Kidney (tissue), 22 donors: ENCODE measurements around the gene DHDH. TPM values are rescaled to one million over a fixed set of nuclear protein-coding genes. Genes with fewer than 3 reads are reported as not detected.
A peak's percentile ranks its signal among the peaks of the same experiment; 100 is the strongest.
"Not testable (repeated sequence)": the region's sequence is repeated elsewhere in the genome, so short reads cannot be mapped to it uniquely, and the experiment has no call there.

ENCODE experiments used
- DNase-seq, 5 donors: peaks; one replicate each; pipeline ENCODE4 v3.0.0-alpha.2; 2013 to 2020
- FAIRE-seq: peaks from 2 replicates; lab custom pipeline; 2012; peaks lifted over from hg19 to GRCh38; lab: Jason Lieb, UNC
- H3K27ac ChIP-seq, 2 donors: one replicate each; pipeline ENCODE4 v1.7.0; 2013; ENCODE audit warnings: low read depth in 2 of 2, low read length in 2 of 2, inconsistent platforms in 1 of 2
- H3K27me3 ChIP-seq: one replicate; pipeline ENCODE4 v1.7.1; 2013; ENCODE audit warnings: low read length, inconsistent platforms; ENCODE audit not compliant: control insufficient read depth, insufficient read depth
- H3K36me3 ChIP-seq, 3 donors: one replicate each; pipeline versions ENCODE4 v1.7.0 to v1.7.1; 2013; ENCODE audit warnings: low read length in 3 of 3, control low read depth in 1 of 3, inconsistent platforms in 1 of 3; ENCODE audit not compliant: insufficient read depth in 3 of 3, control insufficient read depth in 2 of 3
- H3K4me1 ChIP-seq, 3 donors: one replicate each; pipeline versions ENCODE4 v1.7.0 to v1.7.1; 2013; ENCODE audit warnings: low read length in 3 of 3, inconsistent platforms in 1 of 3, low read depth in 1 of 3; ENCODE audit not compliant: control insufficient read depth in 2 of 3, insufficient read depth in 2 of 3
- H3K4me3 ChIP-seq, 3 donors: one replicate each; pipeline versions ENCODE4 v1.7.0 to v1.8.1; 2013; ENCODE audit warnings: low read length in 3 of 3, control low read depth in 1 of 3, inconsistent platforms in 1 of 3
- H3K9ac ChIP-seq, 3 donors: one replicate each; pipeline versions ENCODE4 v1.7.0 to v1.7.1; 2013; ENCODE audit warnings: low read length in 3 of 3, control low read depth in 1 of 3, inconsistent platforms in 1 of 3
- H3K9me3 ChIP-seq, 3 donors: one replicate each; pipeline versions ENCODE4 v1.7.0 to v1.7.1; 2013; ENCODE audit warnings: low read length in 3 of 3, control low read depth in 1 of 3, inconsistent platforms in 1 of 3; ENCODE audit not compliant: control insufficient read depth in 2 of 3, insufficient read depth in 1 of 3
- intact Hi-C: fragments of 100-400 bp; cut with DNase I; formaldehyde crosslinking; loops from one replicate; pipeline ENCODE4 v1.11.1; 2022
- long read RNA-seq, 10 donors: library from polyadenylated mRNA in 1 of 10; unstranded in 1 of 10; transcript quantifications; one replicate each; pipeline ENCODE4 v2.0.0 and lab custom pipeline, GENCODE V29; 2021 to 2026
- polyA plus RNA-seq: library from polyadenylated mRNA; stranded (reverse); fragments of 350-450 nt; fragmentation: Illumina TruSeq; extraction: RNeasy Lipid Tissue Mini Kit (QIAGEN cat#74804); gene quantifications from one replicate; pipeline ENCODE4 v1.2.3, GENCODE V29; 2014; ENCODE audit warnings: low read depth, low replicate concordance; ENCODE audit not compliant: insufficient read depth
- total RNA-seq: library from RNA; stranded (reverse); fragmentation: NEBNext Ultra II Directional; extraction: Animal tissue kit (Norgen Biotek cat#: 25700); gene quantifications from one replicate; pipeline ENCODE4 v1.2.1, GENCODE V29; 2021
- TF ChIP-seq, protein P1 (sequence below): IDR thresholded peaks from 3 replicates; pipeline ENCODE4 v1.5.1; 2012; ENCODE audit warnings: mild to moderate bottlenecking, moderate library complexity, borderline replicate concordance; ENCODE audit not compliant: insufficient read depth; ENCODE audit errors: extremely low read depth
- donor health status: control.
- donor health status: control.
- donor health status: control.
- donor health status: control.
- donor health status: control.
- donor health status: DM: yes; HTN: yes; CAD: no.
- donor health status: Normal renal cell carcinoma (clear cell type).

The DHDH gene
- total RNA-seq (0.60 TPM), polyA plus RNA-seq (26.3 TPM)
- long read RNA-seq, donor 1, transcript DHDH-201 (7 exons, 1,081 nt) = major isoform, 5 of 5 reads
- long read RNA-seq, donor 1, partial matches to known transcripts = 0 of 5 reads
- long read RNA-seq, donor 1, other reads (novel, unspliced or antisense) = 0 of 5 reads
- long read RNA-seq, donor 2, partial matches to known transcripts = 0 of 3 reads
- long read RNA-seq, donor 2, other reads (novel, unspliced or antisense) = 0 of 3 reads
- long read RNA-seq, donor 3, transcript DHDH-201 (7 exons, 1,081 nt) = major isoform, 5 of 5 reads
- long read RNA-seq, donor 3, partial matches to known transcripts = 0 of 5 reads
- long read RNA-seq, donor 3, other reads (novel, unspliced or antisense) = 0 of 5 reads
- long read RNA-seq, donor 4, partial matches to known transcripts = 0 of 3 reads
- long read RNA-seq, donor 4, other reads (novel, unspliced or antisense) = 0 of 3 reads
- long read RNA-seq, donor 5, partial matches to known transcripts = 0 of 1 reads
- long read RNA-seq, donor 5, other reads (novel, unspliced or antisense) = 0 of 1 reads
- long read RNA-seq, donor 6, partial matches to known transcripts = 0 of 2 reads
- long read RNA-seq, donor 6, other reads (novel, unspliced or antisense) = 0 of 2 reads
- long read RNA-seq, donor 7, partial matches to known transcripts = 0 of 1 reads
- long read RNA-seq, donor 7, other reads (novel, unspliced or antisense) = 0 of 1 reads
- long read RNA-seq, donor 8, partial matches to known transcripts = 0 of 3 reads
- long read RNA-seq, donor 8, other reads (novel, unspliced or antisense) = 0 of 3 reads
- long read RNA-seq, donor 9, partial matches to known transcripts = 0 of 4 reads
- long read RNA-seq, donor 9, other reads (novel, unspliced or antisense) = 0 of 4 reads
- long read RNA-seq, donor 10, transcript DHDH-201 (7 exons, 1,081 nt) = major isoform, 5 of 6 reads
- long read RNA-seq, donor 10, partial matches to known transcripts = 0 of 6 reads
- long read RNA-seq, donor 10, other reads (novel, unspliced or antisense) = 0 of 6 reads

DNA sequence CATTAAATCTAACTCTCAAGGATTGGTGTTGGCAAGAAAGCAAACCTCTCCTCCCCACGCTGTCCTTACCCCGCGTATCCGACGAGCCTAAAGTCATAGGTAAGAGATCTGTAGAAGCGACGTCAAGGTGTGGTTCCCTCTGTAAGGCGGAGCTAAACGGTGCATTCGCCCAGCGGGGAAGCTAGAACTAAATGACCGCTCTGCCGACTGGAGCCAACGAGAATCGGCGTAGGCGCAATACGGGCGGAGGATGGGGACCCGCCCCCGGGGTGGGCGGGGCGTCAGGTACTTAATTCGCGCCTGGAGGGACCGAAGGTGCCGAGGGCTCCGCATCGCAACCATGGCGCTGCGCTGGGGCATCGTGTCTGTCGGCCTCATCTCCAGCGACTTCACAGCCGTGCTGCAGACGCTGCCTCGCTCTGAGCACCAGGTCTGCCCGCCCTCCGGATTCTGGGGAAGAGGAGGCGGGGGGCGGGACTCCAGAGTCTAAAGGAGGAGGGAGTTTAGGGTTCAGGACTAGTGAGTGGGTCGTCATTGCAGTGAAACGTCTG is at the start of gene DHDH:
Gene DHDH (plus strand): TSS at position 318 of the 551 bp plus-strand sequence. CDS start 23 bp downstream, at position 341.
- Histone ChIP-seq H3K4me3 (peak within 1 kb of the TSS; percentile 51 to 68 (median 57)), H3K27ac (peak within 1 kb of the TSS in 1 of 2 donors; percentile 4), H3K9ac (peak within 1 kb of the TSS in 2 of 3 donors; percentile 16 to 50), H3K9me3 (no peaks in the 10 kb centered on the region), H3K27me3 (no peaks in the 10 kb centered on the region), H3K4me1 (peaks cover 0 to 5% (median 0%) of the 10 kb centered on the region in 3 donors), H3K36me3 (no peaks in the 10 kb centered on the region)
- DNase-seq (peak; percentile 87 to 94 (median 90)), FAIRE-seq (no peak)
- intact Hi-C loops = no loop called here
- TF ChIP-seq, protein P1, sequence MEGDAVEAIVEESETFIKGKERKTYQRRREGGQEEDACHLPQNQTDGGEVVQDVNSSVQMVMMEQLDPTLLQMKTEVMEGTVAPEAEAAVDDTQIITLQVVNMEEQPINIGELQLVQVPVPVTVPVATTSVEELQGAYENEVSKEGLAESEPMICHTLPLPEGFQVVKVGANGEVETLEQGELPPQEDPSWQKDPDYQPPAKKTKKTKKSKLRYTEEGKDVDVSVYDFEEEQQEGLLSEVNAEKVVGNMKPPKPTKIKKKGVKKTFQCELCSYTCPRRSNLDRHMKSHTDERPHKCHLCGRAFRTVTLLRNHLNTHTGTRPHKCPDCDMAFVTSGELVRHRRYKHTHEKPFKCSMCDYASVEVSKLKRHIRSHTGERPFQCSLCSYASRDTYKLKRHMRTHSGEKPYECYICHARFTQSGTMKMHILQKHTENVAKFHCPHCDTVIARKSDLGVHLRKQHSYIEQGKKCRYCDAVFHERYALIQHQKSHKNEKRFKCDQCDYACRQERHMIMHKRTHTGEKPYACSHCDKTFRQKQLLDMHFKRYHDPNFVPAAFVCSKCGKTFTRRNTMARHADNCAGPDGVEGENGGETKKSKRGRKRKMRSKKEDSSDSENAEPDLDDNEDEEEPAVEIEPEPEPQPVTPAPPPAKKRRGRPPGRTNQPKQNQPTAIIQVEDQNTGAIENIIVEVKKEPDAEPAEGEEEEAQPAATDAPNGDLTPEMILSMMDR = no peak

DNA sequence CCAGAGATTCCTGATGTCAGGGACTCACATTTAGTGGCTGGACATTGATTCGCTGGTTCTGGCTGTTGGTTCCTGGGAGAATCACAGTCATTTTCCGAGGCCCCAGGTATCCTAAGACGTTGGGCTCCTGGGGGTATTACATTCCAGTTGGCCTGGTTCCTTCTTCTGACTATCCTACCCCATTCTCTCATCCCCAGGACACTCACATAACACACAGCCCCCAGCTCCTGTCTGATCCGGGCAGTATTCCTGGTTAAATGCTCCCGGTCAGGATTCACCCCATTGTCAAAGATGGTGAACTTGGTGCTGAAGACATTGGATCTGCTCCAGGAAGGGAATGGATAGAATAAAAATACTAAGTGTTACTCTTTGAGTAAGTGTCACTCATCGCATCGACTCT is 49.8 kb upstream of the DHDH start:
- no peak overlapping the region for H3K27ac ChIP-seq
- no peaks in the 10 kb centered on the region for H3K9me3 ChIP-seq
- H3K9ac ChIP-seq = no peak overlapping the region
- no peaks in the 10 kb centered on the region for H3K27me3 ChIP-seq
- TF ChIP-seq, protein P1 = no peak
- FAIRE-seq = no peak
- DNase-seq = no peak
- no peaks in the 10 kb centered on the region for H3K36me3 ChIP-seq
- no peak overlapping the region for H3K4me3 ChIP-seq
- intact Hi-C loops = no loop called here
- H3K4me1 ChIP-seq = no peaks in the 10 kb centered on the region

DNA sequence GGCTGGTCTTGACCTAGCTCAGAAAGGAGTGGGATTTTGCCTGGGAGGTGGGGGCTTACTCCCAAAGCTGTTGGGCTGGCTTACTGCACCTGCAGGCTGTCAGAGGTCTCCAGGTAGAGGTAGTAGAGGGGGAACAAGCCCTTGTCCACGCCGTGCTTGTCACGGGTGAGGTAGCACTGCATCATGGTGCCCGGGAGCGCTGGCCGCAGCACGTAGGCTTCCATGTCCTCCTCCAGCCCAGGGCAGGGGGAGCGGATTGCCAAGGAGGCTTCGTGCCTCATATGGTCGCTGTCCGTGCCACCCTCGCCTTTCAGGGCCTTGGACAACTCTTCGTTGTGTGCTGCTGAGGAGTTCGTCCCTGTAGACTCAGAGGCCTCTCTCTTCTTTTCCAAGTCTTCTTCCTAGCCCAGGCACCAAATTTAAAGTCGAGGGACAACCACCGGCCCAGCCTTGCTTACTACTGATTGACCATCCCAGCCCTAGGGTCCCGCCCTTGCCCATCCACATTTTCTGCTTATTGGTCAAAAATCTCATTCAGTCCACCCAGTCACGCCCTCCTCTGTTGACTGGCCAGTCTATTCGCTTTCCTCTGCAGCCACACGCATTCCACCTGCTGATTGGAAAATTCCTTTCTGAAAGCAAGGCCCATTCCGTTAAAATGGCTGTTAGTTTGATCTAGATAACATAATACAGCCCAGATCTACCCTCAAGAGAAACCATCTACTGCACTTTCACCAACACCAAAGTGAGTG is 45.5 kb upstream of the DHDH start:
- TF ChIP-seq, protein P1 = no peak
- intact Hi-C loops = no loop called here
- no peak for DNase-seq
- no peaks in the 10 kb centered on the region for H3K36me3 ChIP-seq
- H3K27ac ChIP-seq = no peak overlapping the region
- H3K4me3 ChIP-seq = no peak overlapping the region
- H3K9ac ChIP-seq = no peak overlapping the region
- no peaks in the 10 kb centered on the region for H3K9me3 ChIP-seq
- no peaks in the 10 kb centered on the region for H3K4me1 ChIP-seq
- no peak for FAIRE-seq
- H3K27me3 ChIP-seq = no peaks in the 10 kb centered on the region

DNA sequence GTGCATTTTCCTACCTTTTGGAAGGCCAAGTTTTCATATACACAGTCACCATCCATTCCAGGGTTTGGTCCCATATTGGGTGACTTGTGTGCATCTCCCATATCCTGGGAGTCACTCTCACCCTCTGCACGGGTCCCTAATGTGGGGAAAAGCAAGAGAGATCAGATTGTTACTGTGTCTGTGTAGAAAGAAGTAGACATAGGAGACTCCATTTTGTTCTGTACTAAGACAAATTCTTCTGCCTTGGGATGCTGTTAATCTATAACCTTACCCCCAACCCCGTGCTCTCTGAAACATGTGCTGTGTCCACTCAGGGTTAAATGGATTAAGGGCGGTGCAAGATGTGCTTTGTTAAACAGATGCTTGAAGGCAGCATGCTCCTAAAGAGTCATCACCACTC is 44.0 kb upstream of the DHDH start:
- H3K9me3 ChIP-seq, FAIRE-seq, H3K36me3 ChIP-seq, H3K27ac ChIP-seq, H3K27me3 ChIP-seq, H3K4me3 ChIP-seq, intact Hi-C loops, DNase-seq, H3K4me1 ChIP-seq, H3K9ac ChIP-seq: not testable (repeated sequence)
